CD4-positive, alpha-beta T cell treated with Interleukin-21 for 1 hour (primary cell): Measurements from ENCODE around the gene IL25.
"Not testable (repeated sequence)": the region's sequence is repeated elsewhere in the genome, so short reads cannot be mapped to it uniquely, and the experiment has no call there.

ENCODE experiments used
- DNase-seq: peaks from one replicate; pipeline ENCODE4 v3.0.0-alpha.2; 2020

IL25 gene

GRCh38 chr14:23414906-23415820 is 42.6 kb downstream of the IL25 start:
- DNase-seq: no peak

- DNase-seq: no peak
Measured at GRCh38 chr14:23415821-23416778, 43.5 kb downstream of the IL25 start.

- no peak for DNase-seq
Measured at GRCh38 chr14:23416801-23417200, 44.2 kb downstream of the IL25 start.

- not testable (repeated sequence) for DNase-seq
Measured at GRCh38 chr14:23417269-23417668, 44.7 kb downstream of the IL25 start.

GRCh38 chr14:23418021-23418420 is 45.4 kb downstream of the IL25 start:
- no peak for DNase-seq

GRCh38 chr14:23419646-23420045 is 47.0 kb downstream of the IL25 start:
- not testable (repeated sequence) for DNase-seq

GRCh38 chr14:23421594-23421993 is 49.0 kb downstream of the IL25 start:
- no peak for DNase-seq

- no peak for DNase-seq
Measured at GRCh38 chr14:23423657-23424056, 51.0 kb downstream of the IL25 start.

GRCh38 chr14:23425169-23425568 is 52.6 kb downstream of the IL25 start:
- DNase-seq: no peak

- not testable (repeated sequence) for DNase-seq
Measured at GRCh38 chr14:23425798-23426197, 53.2 kb downstream of the IL25 start.
